GM23338 (cell line): ENCODE data around the gene PCSK5. TPM values are rescaled to one million over a fixed set of nuclear protein-coding genes. Genes with fewer than 3 reads are reported as not detected.

Experiments
- ATAC-seq: fragments of 200-7000 bp; cut with Tn5 transposase; 3 replicates; pipeline ENCODE4 v1.9.1; 2020
- DNase-seq: peaks from one replicate; pipeline ENCODE4 v3.0.0-alpha.2; 2015; ENCODE audit warnings: low spot score
- H2AFZ ChIP-seq: fragments of 200-600 bp; sonication (generic); 2 replicates; pipeline ENCODE4 v1.8.0; 2016; ENCODE audit warnings: antibody characterized with exemption, mild to moderate bottlenecking, moderate library complexity
- H3F3A ChIP-seq: fragments of 200-600 bp; sonication (generic); replicated peaks from 2 replicates; pipeline ENCODE4 v1.8.0; 2017; ENCODE audit warnings: antibody characterized with exemption, mixed run types, low read depth
- H3K27ac ChIP-seq: fragments of 200-600 bp; sonication (generic); 2 replicates; pipeline ENCODE4 v1.6.1; 2016; ENCODE audit warnings: low read depth
- H3K27me3 ChIP-seq: fragments of 200-600 bp; sonication (generic); 2 replicates; pipeline ENCODE4 v1.8.0; 2016; ENCODE audit warnings: mild to moderate bottlenecking, mixed run types, moderate library complexity; ENCODE audit not compliant: insufficient read depth
- H3K36me3 ChIP-seq: fragments of 200-600 bp; sonication (generic); 2 replicates; pipeline ENCODE4 v1.8.0; 2016; ENCODE audit warnings: mild to moderate bottlenecking; ENCODE audit not compliant: insufficient read depth
- H3K4me1 ChIP-seq: fragments of 200-600 bp; sonication (generic); 2 replicates; pipeline ENCODE4 v1.8.0; 2016; ENCODE audit warnings: mild to moderate bottlenecking, moderate library complexity; ENCODE audit not compliant: insufficient read depth
- H3K4me2 ChIP-seq: fragments of 200-600 bp; sonication (generic); 2 replicates; pipeline ENCODE4 v1.7.1; 2017; ENCODE audit warnings: mixed run types
- H3K4me3 ChIP-seq: fragments of 200-600 bp; sonication (generic); 2 replicates; pipeline ENCODE4 v1.6.1; 2016; ENCODE audit warnings: mixed run types
- H3K79me2 ChIP-seq: fragments of 200-600 bp; sonication (generic); replicated peaks from 2 replicates; pipeline ENCODE4 v1.8.0; 2017; ENCODE audit warnings: mild to moderate bottlenecking; ENCODE audit not compliant: insufficient read depth
- H3K9me2 ChIP-seq: fragments of 200-600 bp; sonication (generic); 2 replicates; pipeline ENCODE4 v1.8.0; 2017; ENCODE audit not compliant: insufficient read depth
- H4K20me1 ChIP-seq: fragments of 200-600 bp; sonication (generic); replicated peaks from 2 replicates; pipeline ENCODE4 v1.8.0; 2017; ENCODE audit warnings: mild to moderate bottlenecking; ENCODE audit not compliant: insufficient read depth
- H3K27ac Mint-ChIP-seq: 2 replicates; pipeline ENCODE4 v1.8.0; 2020; ENCODE audit warnings: inconsistent platforms, mild to moderate bottlenecking, moderate library complexity, mixed read lengths
- H3K27me3 Mint-ChIP-seq: 3 replicates; pipeline ENCODE4 v1.8.0; 2022; ENCODE audit warnings: low read depth, mild to moderate bottlenecking, moderate library complexity, mixed read lengths, inconsistent platforms; ENCODE audit not compliant: insufficient read depth, poor library complexity
- H3K36me3 Mint-ChIP-seq: 3 replicates; pipeline ENCODE4 v1.8.0; 2021; ENCODE audit warnings: low read depth, mild to moderate bottlenecking, inconsistent platforms, moderate library complexity, mixed read lengths
- H3K4me1 Mint-ChIP-seq: 3 replicates; pipeline ENCODE4 v1.8.0; 2020; ENCODE audit warnings: mild to moderate bottlenecking, inconsistent platforms, mixed read lengths
- H3K4me3 Mint-ChIP-seq: 3 replicates; pipeline ENCODE4 v1.8.0; 2021; ENCODE audit warnings: moderate library complexity, mild to moderate bottlenecking, inconsistent platforms, mixed read lengths
- H3K9me3 Mint-ChIP-seq: 3 replicates; pipeline ENCODE4 v1.8.0; 2020; ENCODE audit warnings: moderate library complexity, mild to moderate bottlenecking, inconsistent platforms, mixed read lengths
- CREB1 ChIP-seq: fragments of 250-450 bp; sonication (Bioruptor Pico); IDR thresholded peaks from 2 replicates; pipeline ENCODE4 v1.5.0; 2020; ENCODE audit warnings: low read depth, mild to moderate bottlenecking, moderate library complexity
- EZH2 ChIP-seq: fragments of 200-600 bp; sonication (generic); IDR thresholded peaks from one replicate; pipeline ENCODE4 v1.8.0; 2017; ENCODE audit warnings: antibody characterized with exemption, mild to moderate bottlenecking, low read depth; ENCODE audit not compliant: unreplicated experiment
- EZH2phosphoT487 ChIP-seq: fragments of 200-600 bp; sonication (generic); IDR thresholded peaks from one replicate; pipeline ENCODE4 v1.8.1; 2018; ENCODE audit warnings: antibody characterized with exemption; ENCODE audit not compliant: unreplicated experiment
- JUNB ChIP-seq: IDR thresholded peaks from one replicate; pipeline ENCODE4 v1.6.1; 2016; ENCODE audit warnings: antibody characterized with exemption; ENCODE audit not compliant: unreplicated experiment
- NANOG ChIP-seq: IDR thresholded peaks from 2 replicates; pipeline ENCODE4 v1.6.1; 2016; ENCODE audit warnings: antibody characterized with exemption, borderline replicate concordance
- POLR2AphosphoS5 ChIP-seq: IDR thresholded peaks from 2 replicates; pipeline ENCODE4 v1.6.1; 2016; ENCODE audit warnings: antibody characterized with exemption, low read depth
- STAT1 ChIP-seq: IDR thresholded peaks from one replicate; pipeline ENCODE4 v1.6.1; 2016; ENCODE audit warnings: antibody characterized with exemption; ENCODE audit not compliant: unreplicated experiment
- ZNF114 ChIP-seq: fragments of 250-450 bp; sonication (Bioruptor Pico); IDR thresholded peaks from 2 replicates; pipeline ENCODE4 v1.5.0; 2020; ENCODE audit warnings: mild to moderate bottlenecking, moderate library complexity
- ZNF331 ChIP-seq: fragments of 250-450 bp; sonication (Bioruptor Pico); IDR thresholded peaks from 2 replicates; pipeline ENCODE4 v1.5.0; 2020; ENCODE audit warnings: low read depth, mild to moderate bottlenecking, moderate library complexity
- polyA plus RNA-seq: library from polyadenylated mRNA; unstranded; fragments of >200 nt; fragmentation: Nextera tagmentation; extraction: Ambion mirVana; gene quantifications from 2 replicates; pipeline ENCODE4 v1.2.1, GENCODE V29; 2016
- total RNA-seq: library from RNA; depleted of rRNA; stranded (reverse); fragments of >200 nt; shearing (Covaris generic); gene quantifications from 2 replicates; pipeline ENCODE4 v1.2.3, GENCODE V29; 2014
- TF ChIP-seq, protein P1 (sequence below): IDR thresholded peaks from one replicate; pipeline ENCODE4 v1.6.1; 2018; ENCODE audit warnings: antibody characterized with exemption; ENCODE audit not compliant: unreplicated experiment
- TF ChIP-seq, protein P2 (sequence below), 2 experiments: fragments of 200-600 bp in 1 of 2; sonication (generic) in 1 of 2; conservative IDR thresholded peaks; 2 replicates each; pipeline versions ENCODE4 v1.5.1 to v1.6.1; 2016 to 2017; ENCODE audit warnings: antibody characterized with exemption in 2 of 2, low read depth in 2 of 2, mild to moderate bottlenecking in 2 of 2, moderate library complexity in 1 of 2
- TF ChIP-seq, protein P3 (sequence below): IDR thresholded peaks from 2 replicates; pipeline ENCODE4 v1.6.1; 2016; ENCODE audit warnings: antibody characterized with exemption
- TF ChIP-seq, protein P4 (sequence below): fragments of 250-450 bp; sonication (Bioruptor Pico); IDR thresholded peaks from 2 replicates; pipeline ENCODE4 v1.5.0; 2020; ENCODE audit warnings: mild to moderate bottlenecking, moderate library complexity

The PCSK5 gene
- total and polyA plus RNA-seq, 2 experiments from 2014 or later = 12.3 to 34.8 TPM

DNA sequence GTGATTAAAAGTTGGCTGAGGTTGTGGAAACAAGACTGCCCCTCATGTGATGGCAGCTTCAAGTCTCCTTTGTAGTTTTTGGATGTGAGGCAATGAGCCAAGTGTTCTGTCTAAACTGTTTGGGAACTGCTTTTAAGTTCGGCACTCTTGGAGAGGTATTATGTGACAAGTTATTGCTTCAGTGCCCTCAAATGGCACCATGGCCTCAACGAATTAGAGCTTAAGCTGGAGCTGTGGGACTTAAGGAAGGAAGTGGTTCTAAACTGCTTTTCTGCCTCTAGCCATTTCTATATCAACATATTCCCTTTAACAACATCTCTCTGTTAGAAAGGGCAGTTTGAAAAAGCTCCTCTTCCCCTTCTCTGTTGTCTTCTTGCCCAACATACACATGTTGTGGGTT lies 276.1 kb downstream of the PCSK5 start:
- Mint-ChIP-seq H3K9me3 (no peaks in the 10 kb centered on the region), H3K27ac (no peak overlapping the region), H3K27me3 (no peaks in the 10 kb centered on the region), H3K4me3 (no peak overlapping the region), H3K36me3 (peaks cover 8% of the 10 kb centered on the region), H3K4me1 (peaks cover 17% of the 10 kb centered on the region)
- no peak overlapping the region for H2AFZ ChIP-seq
- DNase-seq (no peak), ATAC-seq (no peak)
- H3K4me2 ChIP-seq = no peak overlapping the region
- no peaks in the 10 kb centered on the region; the same call in 1 of the 2 replicates for H3K4me1 ChIP-seq
- no peak overlapping the region for H3K4me3 ChIP-seq
- no peaks in the 10 kb centered on the region for H3K79me2 ChIP-seq
- no peaks in the 10 kb centered on the region for H3F3A ChIP-seq
- TF ChIP-seq EZH2 = no peak
- no peak for TF ChIP-seq JUNB
- TF ChIP-seq STAT1 = no peak
- TF ChIP-seq, protein P1, sequence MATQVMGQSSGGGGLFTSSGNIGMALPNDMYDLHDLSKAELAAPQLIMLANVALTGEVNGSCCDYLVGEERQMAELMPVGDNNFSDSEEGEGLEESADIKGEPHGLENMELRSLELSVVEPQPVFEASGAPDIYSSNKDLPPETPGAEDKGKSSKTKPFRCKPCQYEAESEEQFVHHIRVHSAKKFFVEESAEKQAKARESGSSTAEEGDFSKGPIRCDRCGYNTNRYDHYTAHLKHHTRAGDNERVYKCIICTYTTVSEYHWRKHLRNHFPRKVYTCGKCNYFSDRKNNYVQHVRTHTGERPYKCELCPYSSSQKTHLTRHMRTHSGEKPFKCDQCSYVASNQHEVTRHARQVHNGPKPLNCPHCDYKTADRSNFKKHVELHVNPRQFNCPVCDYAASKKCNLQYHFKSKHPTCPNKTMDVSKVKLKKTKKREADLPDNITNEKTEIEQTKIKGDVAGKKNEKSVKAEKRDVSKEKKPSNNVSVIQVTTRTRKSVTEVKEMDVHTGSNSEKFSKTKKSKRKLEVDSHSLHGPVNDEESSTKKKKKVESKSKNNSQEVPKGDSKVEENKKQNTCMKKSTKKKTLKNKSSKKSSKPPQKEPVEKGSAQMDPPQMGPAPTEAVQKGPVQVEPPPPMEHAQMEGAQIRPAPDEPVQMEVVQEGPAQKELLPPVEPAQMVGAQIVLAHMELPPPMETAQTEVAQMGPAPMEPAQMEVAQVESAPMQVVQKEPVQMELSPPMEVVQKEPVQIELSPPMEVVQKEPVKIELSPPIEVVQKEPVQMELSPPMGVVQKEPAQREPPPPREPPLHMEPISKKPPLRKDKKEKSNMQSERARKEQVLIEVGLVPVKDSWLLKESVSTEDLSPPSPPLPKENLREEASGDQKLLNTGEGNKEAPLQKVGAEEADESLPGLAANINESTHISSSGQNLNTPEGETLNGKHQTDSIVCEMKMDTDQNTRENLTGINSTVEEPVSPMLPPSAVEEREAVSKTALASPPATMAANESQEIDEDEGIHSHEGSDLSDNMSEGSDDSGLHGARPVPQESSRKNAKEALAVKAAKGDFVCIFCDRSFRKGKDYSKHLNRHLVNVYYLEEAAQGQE = no peak
- TF ChIP-seq CREB1 (CRISPR knock-in tag) = no peak
- TF ChIP-seq POLR2AphosphoS5 = no peak
- no peak for TF ChIP-seq ZNF331 (CRISPR knock-in tag)
- TF ChIP-seq, protein P2, sequence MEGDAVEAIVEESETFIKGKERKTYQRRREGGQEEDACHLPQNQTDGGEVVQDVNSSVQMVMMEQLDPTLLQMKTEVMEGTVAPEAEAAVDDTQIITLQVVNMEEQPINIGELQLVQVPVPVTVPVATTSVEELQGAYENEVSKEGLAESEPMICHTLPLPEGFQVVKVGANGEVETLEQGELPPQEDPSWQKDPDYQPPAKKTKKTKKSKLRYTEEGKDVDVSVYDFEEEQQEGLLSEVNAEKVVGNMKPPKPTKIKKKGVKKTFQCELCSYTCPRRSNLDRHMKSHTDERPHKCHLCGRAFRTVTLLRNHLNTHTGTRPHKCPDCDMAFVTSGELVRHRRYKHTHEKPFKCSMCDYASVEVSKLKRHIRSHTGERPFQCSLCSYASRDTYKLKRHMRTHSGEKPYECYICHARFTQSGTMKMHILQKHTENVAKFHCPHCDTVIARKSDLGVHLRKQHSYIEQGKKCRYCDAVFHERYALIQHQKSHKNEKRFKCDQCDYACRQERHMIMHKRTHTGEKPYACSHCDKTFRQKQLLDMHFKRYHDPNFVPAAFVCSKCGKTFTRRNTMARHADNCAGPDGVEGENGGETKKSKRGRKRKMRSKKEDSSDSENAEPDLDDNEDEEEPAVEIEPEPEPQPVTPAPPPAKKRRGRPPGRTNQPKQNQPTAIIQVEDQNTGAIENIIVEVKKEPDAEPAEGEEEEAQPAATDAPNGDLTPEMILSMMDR (conservative IDR thresholded peaks at IDR 0.05; ENCODE audit: low read depth in 2 of 2) = no peak
- TF ChIP-seq EZH2phosphoT487 = no peak
- no peak for TF ChIP-seq NANOG
- TF ChIP-seq, protein P3, sequence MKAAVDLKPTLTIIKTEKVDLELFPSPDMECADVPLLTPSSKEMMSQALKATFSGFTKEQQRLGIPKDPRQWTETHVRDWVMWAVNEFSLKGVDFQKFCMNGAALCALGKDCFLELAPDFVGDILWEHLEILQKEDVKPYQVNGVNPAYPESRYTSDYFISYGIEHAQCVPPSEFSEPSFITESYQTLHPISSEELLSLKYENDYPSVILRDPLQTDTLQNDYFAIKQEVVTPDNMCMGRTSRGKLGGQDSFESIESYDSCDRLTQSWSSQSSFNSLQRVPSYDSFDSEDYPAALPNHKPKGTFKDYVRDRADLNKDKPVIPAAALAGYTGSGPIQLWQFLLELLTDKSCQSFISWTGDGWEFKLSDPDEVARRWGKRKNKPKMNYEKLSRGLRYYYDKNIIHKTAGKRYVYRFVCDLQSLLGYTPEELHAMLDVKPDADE = no peak
- TF ChIP-seq, protein P4, sequence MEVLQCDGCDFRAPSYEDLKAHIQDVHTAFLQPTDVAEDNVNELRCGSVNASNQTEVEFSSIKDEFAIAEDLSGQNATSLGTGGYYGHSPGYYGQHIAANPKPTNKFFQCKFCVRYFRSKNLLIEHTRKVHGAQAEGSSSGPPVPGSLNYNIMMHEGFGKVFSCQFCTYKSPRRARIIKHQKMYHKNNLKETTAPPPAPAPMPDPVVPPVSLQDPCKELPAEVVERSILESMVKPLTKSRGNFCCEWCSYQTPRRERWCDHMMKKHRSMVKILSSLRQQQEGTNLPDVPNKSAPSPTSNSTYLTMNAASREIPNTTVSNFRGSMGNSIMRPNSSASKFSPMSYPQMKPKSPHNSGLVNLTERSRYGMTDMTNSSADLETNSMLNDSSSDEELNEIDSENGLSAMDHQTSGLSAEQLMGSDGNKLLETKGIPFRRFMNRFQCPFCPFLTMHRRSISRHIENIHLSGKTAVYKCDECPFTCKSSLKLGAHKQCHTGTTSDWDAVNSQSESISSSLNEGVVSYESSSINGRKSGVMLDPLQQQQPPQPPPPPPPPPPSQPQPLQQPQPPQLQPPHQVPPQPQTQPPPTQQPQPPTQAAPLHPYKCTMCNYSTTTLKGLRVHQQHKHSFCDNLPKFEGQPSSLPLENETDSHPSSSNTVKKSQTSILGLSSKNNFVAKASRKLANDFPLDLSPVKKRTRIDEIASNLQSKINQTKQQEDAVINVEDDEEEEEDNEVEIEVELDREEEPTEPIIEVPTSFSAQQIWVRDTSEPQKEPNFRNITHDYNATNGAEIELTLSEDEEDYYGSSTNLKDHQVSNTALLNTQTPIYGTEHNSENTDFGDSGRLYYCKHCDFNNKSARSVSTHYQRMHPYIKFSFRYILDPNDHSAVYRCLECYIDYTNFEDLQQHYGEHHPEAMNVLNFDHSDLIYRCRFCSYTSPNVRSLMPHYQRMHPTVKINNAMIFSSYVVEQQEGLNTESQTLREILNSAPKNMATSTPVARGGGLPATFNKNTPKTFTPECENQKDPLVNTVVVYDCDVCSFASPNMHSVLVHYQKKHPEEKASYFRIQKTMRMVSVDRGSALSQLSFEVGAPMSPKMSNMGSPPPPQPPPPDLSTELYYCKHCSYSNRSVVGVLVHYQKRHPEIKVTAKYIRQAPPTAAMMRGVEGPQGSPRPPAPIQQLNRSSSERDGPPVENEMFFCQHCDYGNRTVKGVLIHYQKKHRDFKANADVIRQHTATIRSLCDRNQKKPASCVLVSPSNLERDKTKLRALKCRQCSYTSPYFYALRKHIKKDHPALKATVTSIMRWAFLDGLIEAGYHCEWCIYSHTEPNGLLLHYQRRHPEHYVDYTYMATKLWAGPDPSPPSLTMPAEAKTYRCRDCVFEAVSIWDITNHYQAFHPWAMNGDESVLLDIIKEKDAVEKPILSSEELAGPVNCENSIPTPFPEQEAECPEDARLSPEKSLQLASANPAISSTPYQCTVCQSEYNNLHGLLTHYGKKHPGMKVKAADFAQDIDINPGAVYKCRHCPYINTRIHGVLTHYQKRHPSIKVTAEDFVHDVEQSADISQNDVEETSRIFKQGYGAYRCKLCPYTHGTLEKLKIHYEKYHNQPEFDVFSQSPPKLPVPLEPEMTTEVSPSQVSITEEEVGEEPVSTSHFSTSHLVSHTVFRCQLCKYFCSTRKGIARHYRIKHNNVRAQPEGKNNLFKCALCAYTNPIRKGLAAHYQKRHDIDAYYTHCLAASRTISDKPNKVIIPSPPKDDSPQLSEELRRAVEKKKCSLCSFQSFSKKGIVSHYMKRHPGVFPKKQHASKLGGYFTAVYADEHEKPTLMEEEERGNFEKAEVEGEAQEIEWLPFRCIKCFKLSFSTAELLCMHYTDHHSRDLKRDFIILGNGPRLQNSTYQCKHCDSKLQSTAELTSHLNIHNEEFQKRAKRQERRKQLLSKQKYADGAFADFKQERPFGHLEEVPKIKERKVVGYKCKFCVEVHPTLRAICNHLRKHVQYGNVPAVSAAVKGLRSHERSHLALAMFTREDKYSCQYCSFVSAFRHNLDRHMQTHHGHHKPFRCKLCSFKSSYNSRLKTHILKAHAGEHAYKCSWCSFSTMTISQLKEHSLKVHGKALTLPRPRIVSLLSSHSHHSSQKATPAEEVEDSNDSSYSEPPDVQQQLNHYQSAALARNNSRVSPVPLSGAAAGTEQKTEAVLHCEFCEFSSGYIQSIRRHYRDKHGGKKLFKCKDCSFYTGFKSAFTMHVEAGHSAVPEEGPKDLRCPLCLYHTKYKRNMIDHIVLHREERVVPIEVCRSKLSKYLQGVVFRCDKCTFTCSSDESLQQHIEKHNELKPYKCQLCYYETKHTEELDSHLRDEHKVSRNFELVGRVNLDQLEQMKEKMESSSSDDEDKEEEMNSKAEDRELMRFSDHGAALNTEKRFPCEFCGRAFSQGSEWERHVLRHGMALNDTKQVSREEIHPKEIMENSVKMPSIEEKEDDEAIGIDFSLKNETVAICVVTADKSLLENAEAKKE (CRISPR knock-in tag) = no peak
- no peak for TF ChIP-seq ZNF114 (CRISPR knock-in tag)
- H3K36me3 ChIP-seq = 0 out of 2 replicates have a peak, but pooled peaks cover 12% of the 10 kb centered on the region
- H3K27ac ChIP-seq = no peak overlapping the region
- H4K20me1 ChIP-seq = no peaks in the 10 kb centered on the region
- H3K27me3 ChIP-seq = no peaks in the 10 kb centered on the region
- no peaks in the 10 kb centered on the region for H3K9me2 ChIP-seq
